Prostate gland (tissue), 2 donors: ENCODE data around the gene SLN. TPM values are rescaled to one million over a fixed set of nuclear protein-coding genes. Genes with fewer than 3 reads are reported as not detected.

Source experiments
- DNase-seq: peaks from one replicate; pipeline ENCODE4 v3.0.0-alpha.2; 2019; ENCODE audit warnings: low spot score
- H3K27ac ChIP-seq, 2 donors: fragments of 200-600 bp; sonication (generic); 2 replicates each; pipeline ENCODE4 v1.5.1; 2017 to 2019
- H3K27me3 ChIP-seq: fragments of 200-600 bp; sonication (generic); replicated peaks from 2 replicates; pipeline ENCODE4 v1.5.1; 2019; ENCODE audit not compliant: insufficient read depth
- H3K36me3 ChIP-seq, 2 donors: fragments of 200-600 bp; sonication (generic); 1 replicate in 1 of 2; 2 replicates in 1 of 2; pipeline versions ENCODE4 v1.5.1 to v1.8.1; 2017 to 2019
- H3K4me1 ChIP-seq: fragments of 200-600 bp; sonication (generic); replicated peaks from 2 replicates; pipeline ENCODE4 v1.5.1; 2019
- H3K4me3 ChIP-seq, 2 donors: fragments of 200-600 bp; sonication (generic); 2 replicates each; pipeline ENCODE4 v1.5.1; 2017 to 2019
- H3K9me3 ChIP-seq: fragments of 200-600 bp; sonication (generic); 2 replicates; pipeline ENCODE4 v1.5.1; 2017
- POLR2A ChIP-seq: fragments of 450-650 bp; IDR thresholded peaks from one replicate; pipeline ENCODE4 v1.6.1; 2016; ENCODE audit warnings: antibody characterized with exemption, mild to moderate bottlenecking
- POLR2AphosphoS5 ChIP-seq: sonication (generic); formaldehyde crosslinking; IDR thresholded peaks from one replicate; pipeline ENCODE4 v1.6.1; 2017; ENCODE audit warnings: antibody characterized with exemption
- intact Hi-C: fragments of 100-400 bp; cut with DNase I; formaldehyde crosslinking; loops from one replicate; pipeline ENCODE4 v1.14.2; 2022
- total RNA-seq, 2 donors: library from RNA; depleted of rRNA; stranded (reverse); fragments of >200 nt; gene quantifications; one replicate each; pipeline ENCODE4 v1.1.0, GENCODE V29; 2016
- TF ChIP-seq, protein P1 (sequence below), 4 experiments: fragments of 200-600 bp in 2 of 4; fragments of 450-650 bp in 2 of 4; sonication (generic) in 2 of 4; IDR thresholded peaks; 1 replicate in 3 of 4; 2 replicates in 1 of 4; pipeline ENCODE4 v1.5.1; 2016 to 2019; ENCODE audit warnings: antibody characterized with exemption in 4 of 4, mild to moderate bottlenecking in 2 of 4, moderate library complexity in 2 of 4

Gene SLN
- total RNA-seq, 2 donors from 2014 or later: 9.1 TPM; not detected in 1

DNA sequence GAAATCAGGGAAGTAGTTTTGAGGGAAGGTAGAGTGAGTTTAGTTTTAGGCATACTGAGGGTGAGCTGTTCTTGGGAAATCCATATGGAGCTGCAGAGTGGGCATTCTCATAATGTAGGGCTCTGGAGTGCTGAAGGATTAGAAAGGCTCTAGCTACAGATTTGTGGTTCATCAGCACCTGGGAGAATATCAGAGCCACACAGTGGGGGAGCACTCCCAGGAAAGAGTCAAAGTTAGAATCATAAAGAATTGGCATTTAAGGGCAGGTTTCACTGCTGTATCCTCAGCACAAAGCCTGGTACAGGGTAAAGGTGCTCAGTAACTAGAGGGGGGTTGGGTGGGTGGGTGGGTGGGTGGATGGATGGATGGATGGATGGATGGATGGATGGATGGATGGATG, 52.5 kb downstream of the SLN start:
- DNase-seq: no peak
- TF ChIP-seq POLR2AphosphoS5 (no peak), POLR2A (no peak)
- TF ChIP-seq, protein P1, sequence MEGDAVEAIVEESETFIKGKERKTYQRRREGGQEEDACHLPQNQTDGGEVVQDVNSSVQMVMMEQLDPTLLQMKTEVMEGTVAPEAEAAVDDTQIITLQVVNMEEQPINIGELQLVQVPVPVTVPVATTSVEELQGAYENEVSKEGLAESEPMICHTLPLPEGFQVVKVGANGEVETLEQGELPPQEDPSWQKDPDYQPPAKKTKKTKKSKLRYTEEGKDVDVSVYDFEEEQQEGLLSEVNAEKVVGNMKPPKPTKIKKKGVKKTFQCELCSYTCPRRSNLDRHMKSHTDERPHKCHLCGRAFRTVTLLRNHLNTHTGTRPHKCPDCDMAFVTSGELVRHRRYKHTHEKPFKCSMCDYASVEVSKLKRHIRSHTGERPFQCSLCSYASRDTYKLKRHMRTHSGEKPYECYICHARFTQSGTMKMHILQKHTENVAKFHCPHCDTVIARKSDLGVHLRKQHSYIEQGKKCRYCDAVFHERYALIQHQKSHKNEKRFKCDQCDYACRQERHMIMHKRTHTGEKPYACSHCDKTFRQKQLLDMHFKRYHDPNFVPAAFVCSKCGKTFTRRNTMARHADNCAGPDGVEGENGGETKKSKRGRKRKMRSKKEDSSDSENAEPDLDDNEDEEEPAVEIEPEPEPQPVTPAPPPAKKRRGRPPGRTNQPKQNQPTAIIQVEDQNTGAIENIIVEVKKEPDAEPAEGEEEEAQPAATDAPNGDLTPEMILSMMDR (IDR thresholded peaks at IDR 0.05): no peak
- Histone ChIP-seq H3K36me3 (no peaks in the 10 kb centered on the region), H3K4me3 (no peak overlapping the region), H3K9me3 (no peaks in the 10 kb centered on the region), H3K4me1 (no peaks in the 10 kb centered on the region), H3K27ac (no peak overlapping the region), H3K27me3 (no peaks in the 10 kb centered on the region)
- intact Hi-C loops: no loop called here

Other genes starting within 250 kb of the SLN start
- 1 to 10 TPM; 7.1 to 7.2 TPM for gene ALKBH8, start 146.3 kb downstream of the SLN start, total RNA-seq
- 1 to 10 TPM in 1 of 2 donors, under 1 TPM in 1; 0.36 to 4.0 TPM for gene ELMOD1, start 120.9 kb downstream of the SLN start, total RNA-seq
- gene SLC35F2, start 146.7 kb upstream of the SLN start, total RNA-seq: 10 to 100 TPM; 21.6 to 41.9 TPM
- under 1 TPM; 0.87 to 0.97 TPM for gene RAB39A, start 216.4 kb upstream of the SLN start, total RNA-seq